Iris pigment epithelial cell (primary cell): ENCODE data around the gene RRP9.
"Not testable (repeated sequence)": the region's sequence is repeated elsewhere in the genome, so short reads cannot be mapped to it uniquely, and the experiment has no call there.

Experiments
- DNase-seq: peaks from one replicate; pipeline ENCODE4 v3.0.0-alpha.2; 2011; ENCODE audit warnings: low read depth

Gene RRP9

GRCh38 chr3:51904034-51904823 lies 37.5 kb downstream of the RRP9 start:
- no peak for DNase-seq

DNA sequence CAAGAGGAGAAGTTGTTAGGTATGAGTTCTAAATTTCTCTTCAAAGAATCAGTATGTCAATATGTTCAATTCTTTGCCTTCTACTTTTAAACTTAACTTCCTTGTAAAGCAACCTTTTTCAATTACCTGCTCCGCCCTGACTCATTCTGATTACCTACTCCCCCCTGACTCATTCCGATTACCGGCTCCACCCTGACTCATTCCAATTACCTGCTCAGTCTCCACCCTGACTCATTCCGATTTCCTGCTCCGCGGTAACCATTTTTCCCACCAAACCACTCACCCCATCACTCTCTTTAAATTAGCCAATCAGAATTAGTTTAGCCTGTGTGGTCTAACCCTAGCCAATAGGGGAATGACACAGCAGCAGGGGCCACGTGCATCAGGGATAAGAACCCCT lies 39.3 kb downstream of the RRP9 start:
- not testable (repeated sequence) for DNase-seq

DNA sequence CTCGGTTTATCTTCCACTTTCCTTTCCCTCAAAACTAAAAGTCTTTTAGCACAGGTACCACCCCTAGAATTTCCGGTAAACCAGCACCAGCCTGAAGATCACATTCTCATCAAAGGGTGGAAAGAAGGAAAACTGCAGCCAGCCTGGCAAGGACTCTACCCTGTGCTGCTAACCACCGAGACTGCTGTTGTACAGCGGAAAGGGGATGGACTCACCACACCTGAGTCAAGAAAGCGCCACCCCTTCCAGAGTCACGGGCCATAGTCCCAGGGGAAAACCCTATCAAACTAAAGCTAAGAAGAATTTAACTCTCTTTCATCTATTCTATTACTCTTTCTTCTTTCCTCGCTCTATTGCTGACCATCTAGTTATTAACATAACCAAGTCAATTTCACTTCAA lies 41.7 kb downstream of the RRP9 start:
- DNase-seq = not testable (repeated sequence)

DNA sequence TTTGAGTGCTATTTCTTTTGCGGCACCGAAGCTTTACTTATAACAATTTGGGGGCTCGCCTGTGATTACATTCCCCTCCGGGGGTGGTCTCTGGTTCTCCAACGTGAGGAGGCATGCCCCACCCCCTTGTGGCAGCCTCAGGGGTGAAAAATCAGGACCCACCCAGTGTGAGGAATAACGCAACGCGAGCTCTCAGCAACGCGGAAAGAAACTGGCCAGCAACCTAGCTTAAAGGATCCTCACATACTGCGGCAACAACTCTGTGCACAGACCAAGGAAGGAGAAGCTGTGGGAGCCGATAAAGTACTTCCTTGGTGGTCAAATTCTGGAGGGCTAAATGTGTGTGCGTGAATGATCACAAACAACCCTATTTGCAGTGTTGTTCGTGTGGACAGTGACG lies 44.3 kb downstream of the RRP9 start:
- DNase-seq = no peak

GRCh38 chr3:51896607-51897305 lies 44.9 kb downstream of the RRP9 start:
- no peak for DNase-seq

DNA sequence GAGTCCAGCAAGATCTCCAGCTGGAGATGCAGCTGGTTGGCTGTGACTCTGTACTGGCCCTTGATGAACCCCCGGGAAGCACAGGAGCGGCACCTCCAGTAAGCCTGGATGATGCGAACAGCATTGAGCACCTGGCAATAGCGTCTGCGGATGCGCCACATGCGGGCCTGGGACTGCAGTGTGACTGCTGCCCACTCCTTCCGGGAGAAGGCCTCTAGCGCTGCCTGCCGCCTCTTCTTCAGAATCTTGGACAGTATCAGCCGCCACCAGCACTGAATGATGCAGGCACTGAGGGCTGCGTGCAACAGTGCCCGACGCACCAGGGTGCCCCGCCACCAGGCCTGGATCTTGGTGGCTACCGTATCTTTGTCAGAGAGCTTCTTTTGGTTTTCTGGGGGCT lies 46.8 kb downstream of the RRP9 start:
- no peak for DNase-seq

GRCh38 chr3:51894391-51894790 lies 47.3 kb downstream of the RRP9 start:
- DNase-seq = no peak

DNA sequence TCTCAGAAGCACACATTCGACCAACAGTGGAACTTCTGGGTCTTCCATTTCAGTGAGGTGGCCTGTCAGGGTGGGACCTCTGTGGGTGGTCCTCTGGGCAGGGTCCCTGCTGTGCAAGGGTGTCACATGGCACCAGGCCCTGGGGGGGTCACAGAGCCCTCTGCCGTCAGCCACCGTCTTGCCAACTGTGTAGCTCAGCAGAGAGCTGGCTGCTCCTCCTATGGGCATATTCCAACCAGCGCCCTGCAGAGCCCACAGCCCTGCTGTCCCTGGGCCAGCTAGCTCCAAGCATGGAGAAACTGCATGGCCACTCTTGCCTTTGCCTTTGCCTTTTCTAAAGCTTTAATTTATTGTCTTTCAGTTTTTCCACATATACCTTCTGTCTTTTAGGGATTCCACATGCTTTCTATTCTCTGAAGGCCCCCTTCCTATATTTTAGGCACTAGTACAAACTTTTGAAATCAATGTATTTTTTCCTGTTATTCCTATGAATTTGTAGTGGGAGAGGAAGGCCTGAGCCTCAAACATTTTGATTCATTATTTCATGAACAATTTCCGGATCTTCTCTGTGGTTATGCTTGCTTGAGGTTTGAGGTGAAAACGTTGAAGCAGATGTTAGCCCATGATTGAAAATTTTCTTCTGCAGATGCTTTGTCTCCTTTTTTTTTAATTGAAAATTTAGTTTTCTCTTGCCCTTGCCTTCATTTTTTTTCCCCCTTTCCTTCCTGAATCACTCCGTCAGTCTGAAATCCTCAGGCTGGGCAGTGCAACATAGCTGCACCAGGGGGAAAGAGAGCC lies 50.3 kb downstream of the RRP9 start:
- no peak for DNase-seq

- DNase-seq = no peak
Observed at GRCh38 chr3:51888463-51889105, 53.1 kb downstream of the RRP9 start.

- no peak for DNase-seq
Observed at GRCh38 chr3:51887620-51888019, 54.1 kb downstream of the RRP9 start.

GRCh38 chr3:51886447-51886846 lies 55.3 kb downstream of the RRP9 start:
- no peak for DNase-seq
